GM12872 (cell line): ENCODE results near the gene ADIPOQ.

Experiments used
- CTCF ChIP-seq: IDR thresholded peaks from 3 replicates; pipeline ENCODE4 v1.5.1; 2011; ENCODE audit warnings: low read depth, mild to moderate bottlenecking, low read length, moderate library complexity; ENCODE audit not compliant: insufficient read depth

The ADIPOQ gene

GRCh38 chr3:186902154-186902553 is 59.6 kb downstream of the ADIPOQ start:
- no peak for TF ChIP-seq CTCF

- TF ChIP-seq CTCF = no peak
These were observed 60.2 kb downstream of the ADIPOQ start for GRCh38 chr3:186902713-186903112.
